HepG2 (cell line): ENCODE measurements around the gene RPS28. TPM values are rescaled to one million over a fixed set of nuclear protein-coding genes. Genes with fewer than 3 reads are reported as not detected.
A peak's percentile ranks its signal among the peaks of the same experiment; 100 is the strongest.

Experiments
- ARNT ChIP-seq: fragments of 450-650 bp; IDR thresholded peaks from 2 replicates; pipeline ENCODE4 v1.6.1; 2017
- HMGXB4 ChIP-seq, 2 experiments: sonication (generic) in 1 of 2; formaldehyde crosslinking in 1 of 2; IDR thresholded peaks; 2 replicates each; pipeline versions ENCODE4 v1.4.0 to v1.6.1; 2018 to 2020; ENCODE audit warnings: missing genetic modification reagents in 2 of 2, borderline replicate concordance in 1 of 2, low read depth in 1 of 2, mild to moderate bottlenecking in 1 of 2, missing biosample characterization in 1 of 2
- HNRNPLL ChIP-seq: fragments of 200-400 bp; formaldehyde crosslinking; IDR thresholded peaks from 2 replicates; pipeline ENCODE4 v1.6.1; 2017; ENCODE audit warnings: mild to moderate bottlenecking, low read depth, low read length; ENCODE audit not compliant: poor library complexity, severe bottlenecking
- HOXA5 ChIP-seq: sonication (generic); formaldehyde crosslinking; IDR thresholded peaks from 2 replicates; pipeline ENCODE4 v1.4.0; 2020; ENCODE audit warnings: missing genetic modification reagents
- KLF13 ChIP-seq: sonication (generic); formaldehyde crosslinking; IDR thresholded peaks from 2 replicates; pipeline ENCODE4 v1.4.0; 2020; ENCODE audit warnings: mild to moderate bottlenecking, missing genetic modification reagents
- MAFF ChIP-seq: IDR thresholded peaks from 2 replicates; pipeline ENCODE4 v1.6.1; 2011; ENCODE audit warnings: low read depth, low read length, improper control_type of control experiment
- NFIC ChIP-seq: IDR thresholded peaks from 2 replicates; pipeline ENCODE4 v1.6.1; 2012; ENCODE audit warnings: mild to moderate bottlenecking, low read length, inconsistent platforms
- NONO ChIP-seq, 2 experiments: fragments of 450-650 bp in 1 of 2; sonication (generic) in 1 of 2; formaldehyde crosslinking in 1 of 2; IDR thresholded peaks in 1 of 2; conservative IDR thresholded peaks in 1 of 2; 2 replicates each; pipeline versions ENCODE4 v1.6.1 to v1.8.0; 2017 to 2022; ENCODE audit warnings: mild to moderate bottlenecking in 1 of 2, missing genetic modification reagents in 1 of 2, moderate library complexity in 1 of 2
- PBX3 ChIP-seq: sonication (generic); formaldehyde crosslinking; IDR thresholded peaks from 2 replicates; pipeline ENCODE4 v1.8.1; 2023; ENCODE audit warnings: missing genetic modification reagents, inconsistent platforms, borderline replicate concordance
- SALL1 ChIP-seq: sonication (generic); formaldehyde crosslinking; IDR thresholded peaks from 2 replicates; pipeline ENCODE4 v1.8.0; 2022; ENCODE audit warnings: mild to moderate bottlenecking, missing genetic modification reagents
- SMC3 ChIP-seq: IDR thresholded peaks from 2 replicates; pipeline ENCODE4 v1.6.1; 2011; ENCODE audit warnings: low read length, improper control_type of control experiment
- ZFP36L2 ChIP-seq: sonication (generic); formaldehyde crosslinking; IDR thresholded peaks from 2 replicates; pipeline ENCODE4 v1.4.0; 2020; ENCODE audit warnings: missing genetic modification reagents
- ZKSCAN5 ChIP-seq: sonication (generic); formaldehyde crosslinking; IDR thresholded peaks from 2 replicates; pipeline ENCODE4 v1.5.1; 2020; ENCODE audit warnings: mild to moderate bottlenecking, missing genetic modification reagents
- ZNF17 ChIP-seq: sonication (generic); formaldehyde crosslinking; IDR thresholded peaks from 2 replicates; pipeline ENCODE4 v1.5.0; 2020; ENCODE audit warnings: mild to moderate bottlenecking, missing genetic modification reagents
- ZNF570 ChIP-seq: sonication (generic); formaldehyde crosslinking; IDR thresholded peaks from 2 replicates; pipeline ENCODE4 v1.4.0; 2020; ENCODE audit warnings: mild to moderate bottlenecking, missing genetic modification reagents, borderline replicate concordance
- ZNF572 ChIP-seq: sonication (generic); formaldehyde crosslinking; IDR thresholded peaks from 2 replicates; pipeline ENCODE4 v1.5.1; 2020; ENCODE audit warnings: mild to moderate bottlenecking, missing genetic modification reagents
- ZNF691 ChIP-seq: sonication (generic); formaldehyde crosslinking; IDR thresholded peaks from 2 replicates; pipeline ENCODE4 v1.4.0; 2020; ENCODE audit warnings: missing genetic modification reagents, low read depth, mild to moderate bottlenecking, borderline replicate concordance
- ZNF713 ChIP-seq: sonication (generic); formaldehyde crosslinking; IDR thresholded peaks from 2 replicates; pipeline ENCODE4 v1.4.0; 2020; ENCODE audit warnings: mild to moderate bottlenecking, missing genetic modification reagents
- ZNF784 ChIP-seq: sonication (generic); formaldehyde crosslinking; IDR thresholded peaks from 2 replicates; pipeline ENCODE4 v1.5.1; 2020; ENCODE audit warnings: missing genetic modification reagents, mild to moderate bottlenecking, borderline replicate concordance
- polyA plus RNA-seq, 8 experiments: library from polyadenylated mRNA; depleted of rRNA in 3 of 8; stranded (reverse) in 7 of 8; unstranded in 1 of 8; fragments of >200 nt; fragmentation: Illumina TruSeq in 4 of 8; extraction: Trizol in 4 of 8; gene quantifications; 2 replicates each; pipeline versions ENCODE4 v1.2.1 to v1.2.3, GENCODE V29; 2011 to 2016; ENCODE audit warnings: low read depth in 4 of 8, missing spikeins in 1 of 8, mixed read lengths in 1 of 8; ENCODE audit not compliant: insufficient read depth in 1 of 8
- total RNA-seq, 5 experiments: library from RNA; depleted of rRNA; stranded (reverse); fragments of >200 nt; fragmentation: Illumina TruSeq; extraction: Trizol; gene quantifications; 2 replicates each; pipeline ENCODE4 v1.2.3, GENCODE V29; 2016; ENCODE audit warnings: low read depth in 1 of 5
- TF ChIP-seq, protein P1 (sequence below): sonication (generic); formaldehyde crosslinking; IDR thresholded peaks from 2 replicates; pipeline ENCODE4 v1.4.0; 2020; ENCODE audit warnings: missing genetic modification reagents
- TF ChIP-seq, protein P2 (sequence below): sonication (generic); formaldehyde crosslinking; IDR thresholded peaks from 2 replicates; pipeline ENCODE4 v1.4.0; 2020; ENCODE audit warnings: mild to moderate bottlenecking, missing genetic modification reagents

Gene RPS28
- total and polyA plus RNA-seq, 2 of the 13 experiments (the other 11 are each of a cell fraction or from before 2014, with no cell fraction given): 281 to 545 TPM

- TF ChIP-seq ZFP36L2 (CRISPR knock-in tag) (no peak), NONO (IDR thresholded peaks at IDR 0.05) (no peak), NONO (CRISPR knock-in tag; conservative IDR thresholded peaks at IDR 0.05) (no peak), HNRNPLL (no peak), ZNF17 (no peak), MAFF (no peak), KLF13 (CRISPR knock-in tag) (no peak), ARNT (no peak), HMGXB4 (CRISPR knock-in tag; IDR thresholded peaks at IDR 0.05; ENCODE audit: borderline replicate concordance in 1 of 2, low read depth in 1 of 2) (peak in 1 of 2 experiments; percentile 47; a peak in 1 of 4 replicates), ZNF572 (0 out of 2 replicates have a peak, but pooled peaks have one; percentile 31), HOXA5 (no peak), SALL1 (CRISPR knock-in tag) (peak; percentile 62; the same call in 1 of the 2 replicates), ZNF570 (CRISPR knock-in tag) (no peak), PBX3 (CRISPR knock-in tag) (peak; percentile 86; the same call in 1 of the 2 replicates), ZKSCAN5 (CRISPR knock-in tag) (no peak), ZNF691 (CRISPR knock-in tag) (no peak), SMC3 (no peak), ZNF784 (no peak), ZNF713 (CRISPR knock-in tag) (no peak), NFIC (no peak)
- TF ChIP-seq, protein P1, sequence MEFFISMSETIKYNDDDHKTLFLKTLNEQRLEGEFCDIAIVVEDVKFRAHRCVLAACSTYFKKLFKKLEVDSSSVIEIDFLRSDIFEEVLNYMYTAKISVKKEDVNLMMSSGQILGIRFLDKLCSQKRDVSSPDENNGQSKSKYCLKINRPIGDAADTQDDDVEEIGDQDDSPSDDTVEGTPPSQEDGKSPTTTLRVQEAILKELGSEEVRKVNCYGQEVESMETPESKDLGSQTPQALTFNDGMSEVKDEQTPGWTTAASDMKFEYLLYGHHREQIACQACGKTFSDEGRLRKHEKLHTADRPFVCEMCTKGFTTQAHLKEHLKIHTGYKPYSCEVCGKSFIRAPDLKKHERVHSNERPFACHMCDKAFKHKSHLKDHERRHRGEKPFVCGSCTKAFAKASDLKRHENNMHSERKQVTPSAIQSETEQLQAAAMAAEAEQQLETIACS (CRISPR knock-in tag): no peak
- TF ChIP-seq, protein P2, sequence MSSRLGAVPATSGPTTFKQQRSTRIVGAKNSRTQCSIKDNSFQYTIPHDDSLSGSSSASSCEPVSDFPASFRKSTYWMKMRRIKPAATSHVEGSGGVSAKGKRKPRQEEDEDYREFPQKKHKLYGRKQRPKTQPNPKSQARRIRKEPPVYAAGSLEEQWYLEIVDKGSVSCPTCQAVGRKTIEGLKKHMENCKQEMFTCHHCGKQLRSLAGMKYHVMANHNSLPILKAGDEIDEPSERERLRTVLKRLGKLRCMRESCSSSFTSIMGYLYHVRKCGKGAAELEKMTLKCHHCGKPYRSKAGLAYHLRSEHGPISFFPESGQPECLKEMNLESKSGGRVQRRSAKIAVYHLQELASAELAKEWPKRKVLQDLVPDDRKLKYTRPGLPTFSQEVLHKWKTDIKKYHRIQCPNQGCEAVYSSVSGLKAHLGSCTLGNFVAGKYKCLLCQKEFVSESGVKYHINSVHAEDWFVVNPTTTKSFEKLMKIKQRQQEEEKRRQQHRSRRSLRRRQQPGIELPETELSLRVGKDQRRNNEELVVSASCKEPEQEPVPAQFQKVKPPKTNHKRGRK: no peak
These were observed 21.6 kb downstream of the RPS28 start, which contains the start of gene KANK3 (continued) for GRCh38 chr19:8342684-8343482.
